ELR (cell line): Measurements from ENCODE around the gene MATCAP1.

Experiments
- DNase-seq: peaks from one replicate; pipeline ENCODE4 v3.0.0-alpha.2; 2015; ENCODE audit warnings: low read depth

Gene MATCAP1

GRCh38 chr16:67208154-67208896 is 24.6 kb upstream of the MATCAP1 start:
- no peak for DNase-seq

- peak; percentile 84 for DNase-seq
Observed at GRCh38 chr16:67207249-67208091, 23.7 kb upstream of the MATCAP1 start.

- peak; percentile 85 for DNase-seq
Observed at GRCh38 chr16:67206838-67207248, 23.1 kb upstream of the MATCAP1 start.

DNA sequence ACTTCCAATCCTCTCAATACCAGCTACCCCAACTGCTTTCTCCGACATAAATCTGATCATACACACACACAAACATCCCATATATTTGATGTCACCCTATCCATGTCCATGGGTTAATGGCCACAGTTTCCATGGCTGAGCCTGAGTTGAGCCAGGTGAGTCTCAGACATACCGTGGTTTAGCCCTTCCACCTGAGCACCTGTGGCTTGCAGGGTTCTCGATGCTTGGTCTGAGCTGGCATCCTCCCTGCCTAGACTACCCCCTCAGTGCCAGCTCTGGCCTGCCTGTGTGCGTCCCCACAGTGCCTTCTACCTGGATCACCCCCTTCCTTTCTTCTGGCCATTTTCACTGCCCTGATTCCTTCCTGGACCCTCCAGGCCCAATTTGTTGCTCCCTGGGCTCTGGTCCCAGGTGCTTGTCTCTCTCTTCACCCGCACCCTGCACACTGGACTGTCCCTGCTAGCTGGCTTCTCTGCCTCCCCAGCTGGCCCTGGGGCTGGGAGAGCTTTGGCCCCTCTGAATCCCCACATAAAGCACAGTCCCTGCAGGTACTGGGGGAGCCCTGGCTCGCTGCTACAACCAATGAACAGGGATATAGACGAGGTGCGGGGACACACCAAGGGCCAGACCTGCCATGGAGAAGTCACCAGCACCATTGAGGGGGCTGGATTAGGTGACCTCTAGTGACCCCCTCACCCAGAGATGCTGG is 22.5 kb upstream of the MATCAP1 start:
- DNase-seq = no peak

GRCh38 chr16:67204076-67204475 is 20.3 kb upstream of the MATCAP1 start:
- DNase-seq = no peak

DNA sequence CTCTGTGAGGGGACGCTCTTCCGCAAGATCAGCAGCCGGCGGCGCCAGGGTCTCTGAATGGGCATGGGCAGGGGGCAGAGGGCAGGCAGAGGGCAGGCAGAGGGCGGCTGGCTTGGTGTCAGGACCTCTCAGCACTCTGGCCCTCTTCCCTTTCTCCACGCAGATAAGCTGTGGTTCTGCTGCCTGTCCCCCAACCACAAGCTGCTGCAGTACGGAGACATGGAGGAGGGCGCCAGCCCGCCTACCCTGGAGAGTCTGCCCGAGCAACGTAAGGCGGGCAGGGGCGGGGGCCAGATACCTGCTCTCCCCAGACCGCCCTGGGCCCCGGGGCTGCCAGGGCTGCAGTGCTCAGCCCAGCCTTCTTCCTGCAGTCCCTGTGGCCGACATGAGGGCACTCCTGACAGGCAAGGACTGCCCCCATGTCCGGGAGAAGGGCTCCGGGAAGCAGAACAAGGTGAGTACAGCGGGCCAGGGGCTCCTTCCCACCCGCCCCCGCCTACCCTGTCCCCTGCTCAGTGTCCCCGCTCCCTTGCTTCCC is 19.3 kb upstream of the MATCAP1 start:
- no peak for DNase-seq

- no peak for DNase-seq
Observed at GRCh38 chr16:67202426-67202825, 18.7 kb upstream of the MATCAP1 start.

- no peak for DNase-seq
Observed at GRCh38 chr16:67201411-67202345, 17.9 kb upstream of the MATCAP1 start.

GRCh38 chr16:67200491-67200890 is 16.7 kb upstream of the MATCAP1 start:
- DNase-seq = no peak

DNA sequence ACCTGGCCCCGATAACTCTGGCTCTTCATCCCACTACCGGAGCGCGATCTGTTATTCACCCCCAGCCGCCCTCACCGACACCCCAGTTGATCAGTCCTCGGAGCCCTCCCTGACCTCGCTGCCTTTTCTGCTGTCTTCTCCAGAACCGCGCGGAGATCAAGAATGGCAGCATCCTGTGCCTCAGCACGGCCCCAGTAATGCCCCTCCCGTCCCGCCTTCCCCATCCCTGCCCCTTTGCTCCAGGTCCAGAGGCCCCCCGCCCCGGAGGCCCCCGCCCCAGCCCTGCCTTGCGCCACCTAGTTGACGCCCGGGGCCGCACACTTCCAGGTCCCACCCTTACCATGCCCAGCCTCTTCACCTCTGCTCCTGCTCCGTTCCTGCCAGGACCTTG is 16.0 kb upstream of the MATCAP1 start:
- no peak for DNase-seq

DNA sequence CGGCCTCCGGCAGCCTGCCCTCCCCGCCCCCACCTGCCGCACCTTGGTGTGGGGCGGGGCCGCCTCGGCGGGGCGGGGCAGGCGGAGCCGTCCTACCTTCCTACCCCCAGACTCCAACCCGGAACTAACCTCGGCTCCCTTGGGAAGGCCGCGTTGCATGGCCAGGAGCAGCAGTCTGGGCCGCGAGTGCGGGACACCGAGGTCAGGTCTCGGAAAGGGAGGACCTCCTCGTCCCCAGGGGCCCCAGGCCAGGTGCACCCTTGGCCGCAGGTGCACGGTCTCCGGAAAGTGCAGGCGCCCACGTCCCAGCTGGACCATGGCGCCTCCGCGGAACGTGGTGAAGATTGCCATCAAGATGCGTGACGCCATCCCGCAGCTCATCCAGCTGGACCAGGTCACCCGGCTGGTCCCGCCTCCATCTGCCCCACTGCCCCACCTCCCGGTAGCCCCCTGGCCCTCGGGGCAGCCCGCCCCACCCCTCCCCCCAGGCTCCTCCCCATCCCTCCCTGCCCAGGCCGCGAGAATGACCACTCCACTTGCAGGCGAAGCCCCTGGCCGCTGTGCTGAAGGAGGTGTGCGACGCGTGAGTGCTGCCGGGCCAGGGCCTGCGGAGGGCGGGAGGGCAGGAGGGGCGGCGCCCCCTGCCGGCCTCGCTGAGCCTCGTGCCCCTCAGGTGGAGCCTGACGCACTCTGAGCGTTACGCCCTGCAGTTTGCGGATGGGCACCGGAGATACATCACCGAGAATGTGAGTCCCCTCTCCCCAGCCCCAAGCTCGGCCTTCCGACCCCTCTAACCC is 15.4 kb upstream of the MATCAP1 start, which contains the start of gene ELMO3:
Gene ELMO3 (plus strand): TSS at position 121 of the 797 bp plus-strand sequence. CDS start 196 bp downstream, at position 317.
- no peak for DNase-seq

GRCh38 chr16:67198238-67198734 is 14.5 kb upstream of the MATCAP1 start:
- DNase-seq = peak; percentile 46

DNA sequence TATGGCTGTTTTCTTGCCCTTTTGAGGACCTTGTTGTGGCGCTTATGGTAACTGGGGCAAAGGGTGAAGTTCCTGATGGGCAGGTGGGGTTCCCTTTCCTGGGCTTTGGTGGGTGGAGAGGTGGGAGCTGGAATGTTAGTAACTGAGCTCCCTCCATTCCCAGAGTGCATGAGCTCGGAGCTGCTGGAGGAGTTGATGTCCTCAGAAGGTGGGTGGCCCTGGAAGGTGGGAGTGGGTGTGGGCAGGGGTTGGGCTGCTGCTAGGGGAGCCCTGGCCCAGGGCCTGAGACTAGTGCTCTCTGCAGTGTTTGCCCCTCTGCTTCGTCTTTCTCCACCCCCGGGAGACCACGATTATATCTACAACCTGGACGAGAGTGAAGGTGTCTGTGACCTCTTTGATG is 13.9 kb upstream of the MATCAP1 start:
- DNase-seq = no peak

GRCh38 chr16:67196881-67197280 is 13.1 kb upstream of the MATCAP1 start:
- DNase-seq = no peak

- no peak for DNase-seq
Observed at GRCh38 chr16:67195676-67196075, 11.9 kb upstream of the MATCAP1 start.

DNA sequence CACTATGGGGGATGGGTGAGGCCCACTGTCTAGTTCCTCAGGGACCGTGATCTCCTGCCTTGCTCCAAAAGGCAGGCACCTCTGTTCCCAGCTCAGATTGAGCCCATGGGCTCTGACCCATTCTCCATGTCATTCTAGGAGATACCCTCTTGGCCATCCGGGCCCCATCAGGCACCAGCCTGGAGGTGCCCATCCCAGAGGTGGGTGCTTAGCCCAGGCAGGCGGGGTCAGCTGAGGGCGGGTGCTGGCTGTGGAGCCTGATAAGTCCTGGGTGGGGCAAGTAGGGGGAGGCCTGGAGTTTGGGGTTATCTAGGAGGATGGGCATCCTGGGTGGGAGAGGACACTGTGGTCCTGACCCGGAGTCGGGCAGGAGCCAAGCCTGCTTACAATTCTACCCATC is 10.5 kb upstream of the MATCAP1 start:
- no peak for DNase-seq

GRCh38 chr16:67193536-67193935 is 9.8 kb upstream of the MATCAP1 start:
- DNase-seq = no peak

DNA sequence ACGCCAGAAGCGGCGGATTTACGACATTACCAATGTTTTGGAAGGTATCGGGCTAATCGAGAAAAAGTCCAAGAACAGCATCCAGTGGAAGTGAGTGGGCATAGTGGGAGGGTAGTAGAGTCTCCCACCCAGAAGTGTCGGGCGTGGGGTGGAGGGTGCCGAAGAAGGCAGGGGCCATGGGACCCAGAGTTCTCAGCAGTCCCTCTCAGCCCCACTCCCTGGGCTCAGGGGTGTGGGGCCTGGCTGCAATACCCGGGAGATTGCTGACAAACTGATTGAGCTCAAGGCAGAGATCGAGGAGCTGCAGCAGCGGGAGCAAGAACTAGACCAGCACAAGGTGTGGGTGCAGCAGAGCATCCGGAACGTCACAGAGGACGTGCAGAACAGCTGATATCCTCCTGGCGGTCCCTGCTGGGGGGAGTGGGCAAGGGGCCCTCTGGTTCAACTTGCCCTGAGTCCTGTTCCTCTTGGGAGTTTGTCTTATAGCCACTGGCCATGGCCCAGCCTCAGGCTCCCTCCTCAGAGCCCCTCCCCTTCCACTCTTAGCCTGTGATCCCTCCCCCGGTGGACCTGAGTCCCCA is 9.1 kb upstream of the MATCAP1 start:
- no peak for DNase-seq

- peak; percentile 96 for DNase-seq
Observed at GRCh38 chr16:67191995-67192681, 8.4 kb upstream of the MATCAP1 start, which contains the start of gene E2F4. TSS of gene E2F4 (plus strand) at chr16:67192155. CDS start at chr16:67192228, 73 bp downstream.
